Suprapubic skin (tissue), 4 donors: ENCODE measurements around the gene NOTCH2.

ENCODE experiments used
- EP300 ChIP-seq: sonication (generic); formaldehyde crosslinking; IDR thresholded peaks from one replicate; pipeline ENCODE4 v1.6.1; 2017; ENCODE audit warnings: antibody characterized with exemption
- POLR2A ChIP-seq, 2 donors: fragments of 450-650 bp; IDR thresholded peaks; one replicate each; pipeline ENCODE4 v1.6.1; 2017; ENCODE audit warnings: antibody characterized with exemption in 2 of 2, mild to moderate bottlenecking in 2 of 2, moderate library complexity in 2 of 2
- POLR2AphosphoS5 ChIP-seq, 3 donors: sonication (generic); formaldehyde crosslinking; IDR thresholded peaks; one replicate each; pipeline ENCODE4 v1.6.1; 2017; ENCODE audit warnings: antibody characterized with exemption in 3 of 3
- TF ChIP-seq, protein P1 (sequence below), 2 donors: fragments of 200-600 bp in 1 of 2; fragments of 450-650 bp in 1 of 2; sonication (generic) in 1 of 2; IDR thresholded peaks; one replicate each; pipeline ENCODE4 v1.5.1; 2016 to 2019; ENCODE audit warnings: antibody characterized with exemption in 2 of 2, mild to moderate bottlenecking in 1 of 2, moderate library complexity in 1 of 2

DNA sequence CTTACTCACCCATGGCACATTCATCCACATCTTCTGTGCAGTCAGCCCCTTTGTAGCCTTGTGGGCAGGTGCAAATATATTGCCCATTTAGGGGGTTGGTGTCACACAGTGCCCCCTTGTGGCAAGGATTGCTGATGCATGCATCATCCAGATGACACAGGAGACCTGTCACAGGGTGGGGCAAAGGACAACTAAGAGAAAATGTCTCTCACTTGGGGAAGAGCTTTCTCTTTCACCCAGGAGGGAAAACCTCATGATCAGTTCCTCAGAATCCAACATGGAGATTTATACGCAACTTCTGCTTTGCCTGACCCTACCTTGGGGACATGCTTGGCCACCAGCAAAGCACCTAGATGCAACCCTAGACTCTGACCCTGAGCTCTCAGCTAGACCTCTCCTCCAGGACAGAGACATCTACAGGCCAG is 101.4 kb downstream of the NOTCH2 start:
- TF ChIP-seq POLR2AphosphoS5 (IDR thresholded peaks at IDR 0.05) (no peak), EP300 (no peak), POLR2A (IDR thresholded peaks at IDR 0.05) (no peak)
- TF ChIP-seq, protein P1, sequence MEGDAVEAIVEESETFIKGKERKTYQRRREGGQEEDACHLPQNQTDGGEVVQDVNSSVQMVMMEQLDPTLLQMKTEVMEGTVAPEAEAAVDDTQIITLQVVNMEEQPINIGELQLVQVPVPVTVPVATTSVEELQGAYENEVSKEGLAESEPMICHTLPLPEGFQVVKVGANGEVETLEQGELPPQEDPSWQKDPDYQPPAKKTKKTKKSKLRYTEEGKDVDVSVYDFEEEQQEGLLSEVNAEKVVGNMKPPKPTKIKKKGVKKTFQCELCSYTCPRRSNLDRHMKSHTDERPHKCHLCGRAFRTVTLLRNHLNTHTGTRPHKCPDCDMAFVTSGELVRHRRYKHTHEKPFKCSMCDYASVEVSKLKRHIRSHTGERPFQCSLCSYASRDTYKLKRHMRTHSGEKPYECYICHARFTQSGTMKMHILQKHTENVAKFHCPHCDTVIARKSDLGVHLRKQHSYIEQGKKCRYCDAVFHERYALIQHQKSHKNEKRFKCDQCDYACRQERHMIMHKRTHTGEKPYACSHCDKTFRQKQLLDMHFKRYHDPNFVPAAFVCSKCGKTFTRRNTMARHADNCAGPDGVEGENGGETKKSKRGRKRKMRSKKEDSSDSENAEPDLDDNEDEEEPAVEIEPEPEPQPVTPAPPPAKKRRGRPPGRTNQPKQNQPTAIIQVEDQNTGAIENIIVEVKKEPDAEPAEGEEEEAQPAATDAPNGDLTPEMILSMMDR (IDR thresholded peaks at IDR 0.05) = peak; percentile 53 to 63
